ENCODE measurements around the gene CCL4L2.
"Not testable (repeated sequence)": the region's sequence is repeated elsewhere in the genome, so short reads cannot be mapped to it uniquely, and the experiment has no call there.

- TF ChIP-seq CTCF (IDR thresholded peaks at IDR 0.05); JUN (CRISPR knock-in tag; IDR thresholded peaks at IDR 0.05); ZNF138 (CRISPR knock-in tag; conservative IDR thresholded peaks at IDR 0.05); ZNF512 (CRISPR knock-in tag; IDR thresholded peaks at IDR 0.05; ENCODE audit: borderline replicate concordance); FOXP4 (CRISPR knock-in tag; IDR thresholded peaks at IDR 0.05): not testable (repeated sequence)
Observed at GRCh38 chr17:36222967-36223366, 12.1 kb downstream of the CCL4L2 start.
